Gastrocnemius medialis (tissue), 4 donors: ENCODE measurements around the gene UCP3. TPM values are rescaled to one million over a fixed set of nuclear protein-coding genes. Genes with fewer than 3 reads are reported as not detected.

ENCODE experiments used
- ATAC-seq, 2 donors: fragments of 150-250 bp; one replicate each; pipeline ENCODE4 v1.9.1; 2016
- DNase-seq, 2 donors: peaks; one replicate each; pipeline ENCODE4 v3.0.0-alpha.2; 2019
- H3K27ac ChIP-seq, 4 donors: fragments of 200-600 bp; sonication (generic); 1 replicate in 1 of 4; 2 replicates in 3 of 4; pipeline ENCODE4 v1.5.1; 2016 to 2018; ENCODE audit warnings: mild to moderate bottlenecking in 2 of 4, moderate library complexity in 1 of 4
- H3K27me3 ChIP-seq, 3 donors: fragments of 200-600 bp; sonication (generic) in 2 of 3; 1 replicate in 1 of 3; 2 replicates in 2 of 3; pipeline versions ENCODE4 v1.5.1 to v1.6.0; 2016 to 2019; ENCODE audit warnings: mild to moderate bottlenecking in 1 of 3, moderate library complexity in 1 of 3
- H3K36me3 ChIP-seq, 2 donors: fragments of 200-600 bp; sonication (generic) in 1 of 2; one replicate each; pipeline ENCODE4 v1.5.1; 2017 to 2018
- H3K4me1 ChIP-seq, 2 donors: fragments of 200-600 bp; sonication (generic) in 1 of 2; one replicate each; pipeline ENCODE4 v1.5.1; 2016 to 2017; ENCODE audit warnings: mild to moderate bottlenecking in 2 of 2
- H3K4me3 ChIP-seq, 4 donors: fragments of 200-600 bp; sonication (generic) in 3 of 4; 1 replicate in 1 of 4; 2 replicates in 3 of 4; pipeline ENCODE4 v1.5.1; 2016 to 2019; ENCODE audit warnings: mild to moderate bottlenecking in 2 of 4
- H3K9me3 ChIP-seq, 3 donors: fragments of 200-600 bp; sonication (generic) in 2 of 3; 1 replicate in 1 of 3; 2 replicates in 2 of 3; pipeline ENCODE4 v1.5.1; 2016 to 2019
- POLR2A ChIP-seq, 2 donors: fragments of 450-650 bp; IDR thresholded peaks; one replicate each; pipeline ENCODE4 v1.6.1; 2017; ENCODE audit warnings: antibody characterized with exemption in 2 of 2, mild to moderate bottlenecking in 2 of 2, moderate library complexity in 2 of 2
- in situ Hi-C, 4 donors: fragments of 200-750 bp; cut with MboI; loops; one replicate each; pipeline versions ENCODE4 v1.15.0 to v1.8.0; 2017; ENCODE audit warnings: low sequenced_read_pairs in 4 of 4
- intact Hi-C: fragments of 100-400 bp; cut with DNase I; formaldehyde crosslinking; loops from one replicate; pipeline ENCODE4 v1.15.1; 2023; ENCODE audit warnings: low total_unique reads
- total RNA-seq, 4 donors: library from RNA; depleted of rRNA; stranded (reverse); fragments of >200 nt; gene quantifications; one replicate each; pipeline versions ENCODE4 v1.1.0 to v1.2.3, GENCODE V29; 2016
- TF ChIP-seq, protein P1 (sequence below), 5 experiments: fragments of 450-650 bp in 3 of 5; fragments of 200-600 bp in 2 of 5; sonication (generic) in 2 of 5; IDR thresholded peaks in 4 of 5; conservative IDR thresholded peaks in 1 of 5; 1 replicate in 4 of 5; 2 replicates in 1 of 5; pipeline ENCODE4 v1.5.1; 2016 to 2019; ENCODE audit warnings: antibody characterized with exemption in 5 of 5, mild to moderate bottlenecking in 3 of 5, moderate library complexity in 3 of 5

Gene UCP3
- total RNA-seq, 4 donors from 2014 or later, result 489 to 938 (median 679) TPM

DNA sequence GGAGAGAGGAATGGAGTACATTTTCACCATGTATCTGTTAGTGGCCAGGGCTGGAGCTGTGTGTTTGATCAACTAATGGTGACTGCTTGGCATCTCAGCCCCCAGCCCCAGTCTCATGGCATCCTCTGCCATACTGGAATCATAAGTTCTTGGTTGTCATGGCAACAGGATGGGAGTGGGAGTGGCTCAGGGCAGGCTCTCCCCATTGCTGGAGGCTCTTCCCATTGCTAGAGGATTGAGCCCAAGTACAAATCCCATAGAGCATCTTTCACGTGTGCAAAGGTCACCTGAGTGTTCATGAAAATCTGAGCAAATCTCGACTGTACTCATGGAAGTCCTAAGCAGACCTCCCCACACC, 43.1 kb downstream of the UCP3 start:
- in situ Hi-C loops (loop anchor here in 3 of 4 donors (5.0 to 10.0 kb wide), 2 partner anchors 119 to 127 kb away; no protein-coding TSS in a partner anchor), intact Hi-C loops (loop anchor here (2.0 to 10.0 kb wide), 3 partner anchors 59 to 629 kb away; partner anchors contain the start of gene POLD3)
- no peak overlapping the region for H3K27ac ChIP-seq
- H3K4me3 ChIP-seq, result no peak overlapping the region
- TF ChIP-seq, protein P1, sequence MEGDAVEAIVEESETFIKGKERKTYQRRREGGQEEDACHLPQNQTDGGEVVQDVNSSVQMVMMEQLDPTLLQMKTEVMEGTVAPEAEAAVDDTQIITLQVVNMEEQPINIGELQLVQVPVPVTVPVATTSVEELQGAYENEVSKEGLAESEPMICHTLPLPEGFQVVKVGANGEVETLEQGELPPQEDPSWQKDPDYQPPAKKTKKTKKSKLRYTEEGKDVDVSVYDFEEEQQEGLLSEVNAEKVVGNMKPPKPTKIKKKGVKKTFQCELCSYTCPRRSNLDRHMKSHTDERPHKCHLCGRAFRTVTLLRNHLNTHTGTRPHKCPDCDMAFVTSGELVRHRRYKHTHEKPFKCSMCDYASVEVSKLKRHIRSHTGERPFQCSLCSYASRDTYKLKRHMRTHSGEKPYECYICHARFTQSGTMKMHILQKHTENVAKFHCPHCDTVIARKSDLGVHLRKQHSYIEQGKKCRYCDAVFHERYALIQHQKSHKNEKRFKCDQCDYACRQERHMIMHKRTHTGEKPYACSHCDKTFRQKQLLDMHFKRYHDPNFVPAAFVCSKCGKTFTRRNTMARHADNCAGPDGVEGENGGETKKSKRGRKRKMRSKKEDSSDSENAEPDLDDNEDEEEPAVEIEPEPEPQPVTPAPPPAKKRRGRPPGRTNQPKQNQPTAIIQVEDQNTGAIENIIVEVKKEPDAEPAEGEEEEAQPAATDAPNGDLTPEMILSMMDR (IDR thresholded peaks at IDR 0.05 in 4 of 5, conservative IDR thresholded peaks at IDR 0.05 in 1 of 5), result no peak
- TF ChIP-seq POLR2A (IDR thresholded peaks at IDR 0.05), result no peak
- no peak for DNase-seq
- H3K9me3 ChIP-seq, result no peaks in the 10 kb centered on the region
- H3K27me3 ChIP-seq, result no peaks in the 10 kb centered on the region
- no peak for ATAC-seq
- H3K4me1 ChIP-seq, result peaks cover 7 to 17% of the 10 kb centered on the region in 2 donors
- H3K36me3 ChIP-seq, result no peaks in the 10 kb centered on the region

DNA sequence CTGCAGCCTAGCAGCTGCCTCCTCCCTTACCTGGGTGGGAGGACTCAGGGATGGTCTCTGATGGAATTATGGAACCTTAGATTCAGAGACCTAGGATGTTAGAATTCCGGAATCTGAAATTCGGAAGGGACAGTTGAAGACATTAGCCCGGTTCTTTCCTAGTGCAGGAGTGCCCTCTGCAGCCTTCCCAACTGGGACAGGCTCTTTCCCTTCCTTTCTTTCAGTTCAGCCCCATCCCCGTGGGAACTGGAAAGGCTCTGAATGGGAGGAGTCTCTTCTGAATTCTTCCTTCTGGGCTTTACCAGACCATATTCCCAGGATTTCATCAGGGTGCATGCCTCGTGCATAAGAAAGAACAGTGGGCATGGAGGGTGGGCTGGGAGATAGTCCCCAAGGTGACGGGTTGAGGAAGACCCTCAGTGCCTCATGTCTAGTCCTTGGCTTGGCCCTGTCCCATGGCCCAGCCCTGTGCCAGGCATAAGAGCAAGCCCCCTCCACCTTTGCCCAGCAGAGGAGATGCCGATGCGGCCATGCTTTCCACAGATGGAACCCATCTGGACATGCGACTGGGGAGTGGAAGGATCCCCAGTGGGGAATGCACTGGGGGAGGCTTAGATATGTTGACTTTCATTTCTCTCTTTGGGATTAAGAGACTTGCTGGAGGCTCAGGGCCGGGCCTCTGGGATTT, 43.7 kb downstream of the UCP3 start:
- TF ChIP-seq, protein P1 (IDR thresholded peaks at IDR 0.05 in 4 of 5, conservative IDR thresholded peaks at IDR 0.05 in 1 of 5), result no peak
- no peak for TF ChIP-seq POLR2A (IDR thresholded peaks at IDR 0.05)
- in situ Hi-C loops (loop anchor here in 3 of 4 donors (5.0 to 10.0 kb wide), 2 partner anchors 120 to 127 kb away; no protein-coding TSS in a partner anchor), intact Hi-C loops (loop anchor here (2.0 to 10.0 kb wide), 3 partner anchors 60 to 630 kb away; partner anchors contain the start of gene POLD3)
- H3K36me3 ChIP-seq, result no peaks in the 10 kb centered on the region
- H3K27me3 ChIP-seq, result no peaks in the 10 kb centered on the region
- ATAC-seq, result no peak
- no peak for DNase-seq
- no peak overlapping the region for H3K27ac ChIP-seq
- peaks cover 7 to 17% of the 10 kb centered on the region in 2 donors for H3K4me1 ChIP-seq
- H3K9me3 ChIP-seq, result no peaks in the 10 kb centered on the region
- no peak overlapping the region for H3K4me3 ChIP-seq

DNA sequence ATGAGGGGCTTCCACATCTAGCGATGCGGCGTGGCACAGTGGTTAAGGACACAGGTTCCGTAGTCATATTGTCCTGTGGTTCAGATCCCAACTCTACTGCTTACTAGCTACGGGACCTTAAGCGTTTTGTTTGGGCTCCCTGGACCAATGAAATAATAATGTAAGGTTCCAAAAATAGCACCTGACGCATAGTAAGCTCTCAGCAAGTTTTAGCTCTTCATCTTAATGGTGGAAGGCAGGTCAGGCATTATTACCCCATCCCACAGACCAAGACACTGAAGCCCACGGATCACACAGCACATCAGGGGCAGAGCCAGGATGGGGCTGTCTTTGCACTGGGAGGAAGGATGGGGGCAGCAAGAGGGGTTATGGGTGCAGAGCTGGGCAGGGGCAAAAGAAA, 45.0 kb downstream of the UCP3 start:
- Histone ChIP-seq H3K27ac (peak overlapping the region in 1 of 4 donors; percentile 30), H3K4me3 (no peak overlapping the region), H3K27me3 (no peaks in the 10 kb centered on the region), H3K36me3 (no peaks in the 10 kb centered on the region), H3K4me1 (peaks cover 7 to 17% of the 10 kb centered on the region in 2 donors), H3K9me3 (no peaks in the 10 kb centered on the region)
- TF ChIP-seq, protein P1 (IDR thresholded peaks at IDR 0.05 in 4 of 5, conservative IDR thresholded peaks at IDR 0.05 in 1 of 5), result no peak
- TF ChIP-seq POLR2A (IDR thresholded peaks at IDR 0.05), result no peak
- ATAC-seq (peak; percentile 69 to 87), DNase-seq (no peak)
- in situ Hi-C loops, result loop anchor here in 1 of 4 donors (10.0 kb wide), 1 partner anchor 121 kb away; no protein-coding TSS in a partner anchor
- intact Hi-C loops, result loop anchor here (1.0 to 10.0 kb wide), 4 partner anchors 61 to 631 kb away; partner anchors contain the start of gene POLD3

DNA sequence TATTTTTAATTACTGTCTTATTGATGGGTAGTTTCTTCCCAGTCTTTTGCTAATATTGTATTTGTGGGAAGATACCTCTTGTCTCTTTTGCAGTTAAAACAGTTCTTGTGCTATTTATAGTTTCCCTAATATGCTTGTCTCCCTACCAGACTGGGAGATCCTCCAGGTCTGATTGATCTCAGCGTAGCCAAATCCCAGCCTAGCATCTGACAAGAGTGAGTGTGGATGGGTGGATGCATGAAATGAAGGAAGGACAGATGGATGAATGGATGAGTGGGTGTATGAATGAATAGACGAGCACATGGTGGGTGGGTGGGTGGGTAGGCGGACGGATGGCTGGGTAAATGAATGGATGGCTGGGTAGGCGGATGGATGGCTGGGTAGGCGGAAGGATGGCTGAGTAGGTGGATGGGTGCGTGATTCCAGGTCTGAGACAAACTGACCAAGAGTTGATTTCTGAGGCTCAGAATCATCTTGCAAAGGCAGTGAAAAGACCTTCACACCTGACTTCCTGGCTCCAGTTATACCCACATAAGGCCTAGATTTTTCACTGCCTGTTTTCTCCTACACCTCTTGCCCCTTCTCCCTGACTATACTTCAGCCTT, 46.7 kb downstream of the UCP3 start:
- in situ Hi-C loops, result loop anchor here in 1 of 4 donors (10.0 kb wide), 1 partner anchor 123 kb away; no protein-coding TSS in a partner anchor
- no peak for DNase-seq
- no peak overlapping the region for H3K27ac ChIP-seq
- H3K9me3 ChIP-seq, result no peaks in the 10 kb centered on the region
- TF ChIP-seq, protein P1 (IDR thresholded peaks at IDR 0.05 in 4 of 5, conservative IDR thresholded peaks at IDR 0.05 in 1 of 5), result no peak
- no peak for ATAC-seq
- H3K27me3 ChIP-seq, result no peaks in the 10 kb centered on the region
- H3K4me3 ChIP-seq, result no peak overlapping the region
- peaks cover 7 to 17% of the 10 kb centered on the region in 2 donors for H3K4me1 ChIP-seq
- intact Hi-C loops, result loop anchor here (10.0 kb wide), 2 partner anchors 263 to 633 kb away; partner anchors contain the start of gene POLD3
- no peaks in the 10 kb centered on the region for H3K36me3 ChIP-seq
